C4-2B (cell line): ENCODE measurements around the gene DARS1.

Experiments used
- ZFX ChIP-seq: fragments of 450-650 bp; IDR thresholded peaks from 2 replicates; pipeline ENCODE4 v1.6.1; 2017
- TF ChIP-seq, protein P1 (sequence below): fragments of 450-650 bp; conservative IDR thresholded peaks from 2 replicates; pipeline ENCODE4 v1.5.1; 2017; ENCODE audit warnings: mild to moderate bottlenecking

DNA sequence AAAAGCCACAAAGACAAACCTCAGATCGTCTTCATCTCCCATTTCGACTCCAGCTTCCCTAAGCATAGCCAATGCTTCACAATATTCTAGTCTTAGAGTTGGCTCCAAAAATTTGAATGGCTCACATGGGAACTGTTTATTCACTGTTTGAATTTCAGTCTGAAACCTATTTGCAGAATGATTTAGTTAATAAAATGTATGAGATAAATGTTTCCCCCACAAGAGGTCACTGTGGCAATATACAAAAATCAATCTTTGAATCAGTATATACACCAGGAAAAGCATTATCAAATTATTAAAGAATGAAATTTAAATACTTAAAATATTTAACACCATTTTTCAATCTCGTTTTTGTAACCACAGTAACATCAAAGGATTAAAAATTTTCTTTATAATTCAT, 69.2 kb downstream of the DARS1 start:
- TF ChIP-seq, protein P1, sequence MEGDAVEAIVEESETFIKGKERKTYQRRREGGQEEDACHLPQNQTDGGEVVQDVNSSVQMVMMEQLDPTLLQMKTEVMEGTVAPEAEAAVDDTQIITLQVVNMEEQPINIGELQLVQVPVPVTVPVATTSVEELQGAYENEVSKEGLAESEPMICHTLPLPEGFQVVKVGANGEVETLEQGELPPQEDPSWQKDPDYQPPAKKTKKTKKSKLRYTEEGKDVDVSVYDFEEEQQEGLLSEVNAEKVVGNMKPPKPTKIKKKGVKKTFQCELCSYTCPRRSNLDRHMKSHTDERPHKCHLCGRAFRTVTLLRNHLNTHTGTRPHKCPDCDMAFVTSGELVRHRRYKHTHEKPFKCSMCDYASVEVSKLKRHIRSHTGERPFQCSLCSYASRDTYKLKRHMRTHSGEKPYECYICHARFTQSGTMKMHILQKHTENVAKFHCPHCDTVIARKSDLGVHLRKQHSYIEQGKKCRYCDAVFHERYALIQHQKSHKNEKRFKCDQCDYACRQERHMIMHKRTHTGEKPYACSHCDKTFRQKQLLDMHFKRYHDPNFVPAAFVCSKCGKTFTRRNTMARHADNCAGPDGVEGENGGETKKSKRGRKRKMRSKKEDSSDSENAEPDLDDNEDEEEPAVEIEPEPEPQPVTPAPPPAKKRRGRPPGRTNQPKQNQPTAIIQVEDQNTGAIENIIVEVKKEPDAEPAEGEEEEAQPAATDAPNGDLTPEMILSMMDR: peak; percentile 69
- TF ChIP-seq ZFX: no peak
